Type B pancreatic cell (in vitro differentiated cells): ENCODE measurements around the gene UQCRFS1. TPM values are rescaled to one million over a fixed set of nuclear protein-coding genes. Genes with fewer than 3 reads are reported as not detected.

Source experiments
- DNase-seq: peaks from one replicate; pipeline ENCODE4 v3.0.0; 2021; ENCODE audit warnings: mixed read lengths; ENCODE audit not compliant: unreplicated experiment; ENCODE audit errors: extremely low spot score
- H3K27ac Mint-ChIP-seq: 2 replicates; pipeline ENCODE4 v1.8.0; 2021; ENCODE audit warnings: mild to moderate bottlenecking, mixed read lengths
- H3K27me3 Mint-ChIP-seq: 2 replicates; pipeline ENCODE4 v1.8.0; 2021; ENCODE audit warnings: mixed read lengths
- H3K36me3 Mint-ChIP-seq: 2 replicates; pipeline ENCODE4 v1.8.0; 2021; ENCODE audit warnings: mixed read lengths
- H3K4me1 Mint-ChIP-seq: one replicate; pipeline ENCODE4 v1.8.0; 2021; ENCODE audit warnings: mixed read lengths; ENCODE audit not compliant: unreplicated experiment
- H3K4me3 Mint-ChIP-seq: 2 replicates; pipeline ENCODE4 v1.8.0; 2021; ENCODE audit warnings: mild to moderate bottlenecking, mixed read lengths
- H3K9me3 Mint-ChIP-seq: 2 replicates; pipeline ENCODE4 v1.8.0; 2021; ENCODE audit warnings: mixed read lengths
- CTCF ChIP-seq: fragments of 200-600 bp; sonication (generic); conservative IDR thresholded peaks from 2 replicates; pipeline ENCODE4 v1.5.0; 2021; ENCODE audit warnings: antibody characterized with exemption, mild to moderate bottlenecking
- total RNA-seq: library from RNA; stranded (reverse); gene quantifications from 2 replicates; pipeline ENCODE4 v1.2.1, GENCODE V29; 2021; ENCODE audit warnings: low replicate concordance

The UQCRFS1 gene
- total RNA-seq, 1 donor from 2014 or later, result 43.0 TPM

GRCh38 chr19:29172302-29172701 is 40.6 kb downstream of the UQCRFS1 start:
- no peaks in the 10 kb centered on the region for H3K36me3 Mint-ChIP-seq
- DNase-seq, result no peak
- H3K4me1 Mint-ChIP-seq, result no peaks in the 10 kb centered on the region
- no peak overlapping the region for H3K27ac Mint-ChIP-seq
- no peak for TF ChIP-seq CTCF
- H3K9me3 Mint-ChIP-seq, result no peaks in the 10 kb centered on the region
- H3K4me3 Mint-ChIP-seq, result no peak overlapping the region
- no peaks in the 10 kb centered on the region for H3K27me3 Mint-ChIP-seq

- H3K9me3 Mint-ChIP-seq, result no peaks in the 10 kb centered on the region
- no peak overlapping the region for H3K27ac Mint-ChIP-seq
- no peak for TF ChIP-seq CTCF
- no peaks in the 10 kb centered on the region for H3K36me3 Mint-ChIP-seq
- no peaks in the 10 kb centered on the region for H3K4me1 Mint-ChIP-seq
- no peak for DNase-seq
- H3K27me3 Mint-ChIP-seq, result no peaks in the 10 kb centered on the region
- no peak overlapping the region for H3K4me3 Mint-ChIP-seq
Measured at GRCh38 chr19:29171525-29171924, 41.4 kb downstream of the UQCRFS1 start.

GRCh38 chr19:29170554-29170953 is 42.4 kb downstream of the UQCRFS1 start:
- H3K36me3 Mint-ChIP-seq, result no peaks in the 10 kb centered on the region
- no peak overlapping the region for H3K4me3 Mint-ChIP-seq
- H3K9me3 Mint-ChIP-seq, result no peaks in the 10 kb centered on the region
- H3K4me1 Mint-ChIP-seq, result no peaks in the 10 kb centered on the region
- no peak for DNase-seq
- H3K27ac Mint-ChIP-seq, result no peak overlapping the region
- no peaks in the 10 kb centered on the region for H3K27me3 Mint-ChIP-seq
- no peak for TF ChIP-seq CTCF

GRCh38 chr19:29162694-29163093 is 50.3 kb downstream of the UQCRFS1 start:
- Mint-ChIP-seq H3K27me3 (no peaks in the 10 kb centered on the region), H3K4me3 (no peak overlapping the region), H3K9me3 (no peaks in the 10 kb centered on the region), H3K27ac (no peak overlapping the region), H3K36me3 (no peaks in the 10 kb centered on the region), H3K4me1 (no peaks in the 10 kb centered on the region)
- DNase-seq, result no peak
- TF ChIP-seq CTCF, result no peak

GRCh38 chr19:29155683-29156082 is 57.3 kb downstream of the UQCRFS1 start:
- DNase-seq, result no peak
- H3K9me3 Mint-ChIP-seq, result peaks cover 5% of the 10 kb centered on the region
- H3K27me3 Mint-ChIP-seq, result no peaks in the 10 kb centered on the region
- H3K4me3 Mint-ChIP-seq, result no peak overlapping the region
- H3K27ac Mint-ChIP-seq, result no peak overlapping the region
- H3K4me1 Mint-ChIP-seq, result no peaks in the 10 kb centered on the region
- no peaks in the 10 kb centered on the region for H3K36me3 Mint-ChIP-seq
- no peak for TF ChIP-seq CTCF
